ENCODE results near the gene FASTKD3.

Gene FASTKD3

DNA sequence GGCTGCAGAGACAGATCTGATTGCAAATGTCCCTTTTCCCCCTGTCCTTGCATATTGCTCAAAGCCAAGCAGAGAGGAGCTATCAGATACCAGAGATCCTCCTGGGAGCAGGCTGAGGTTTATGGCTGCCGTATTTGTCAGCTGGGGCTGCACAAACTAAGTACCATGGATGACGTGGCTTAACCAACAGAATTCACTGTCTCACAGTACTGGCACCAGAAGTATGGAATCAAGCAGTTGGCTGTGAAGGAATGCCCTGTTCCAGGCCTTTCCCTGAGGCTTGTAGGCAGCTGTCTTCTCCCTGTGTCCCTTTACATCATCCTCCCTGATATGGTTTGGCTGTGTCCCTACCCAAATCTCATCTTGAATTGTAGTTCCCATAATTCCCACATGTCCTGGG lies 20.5 kb downstream of the FASTKD3 start:
- H3K27ac ChIP-seq: no peak overlapping the region
- TF ChIP-seq, protein P1, sequence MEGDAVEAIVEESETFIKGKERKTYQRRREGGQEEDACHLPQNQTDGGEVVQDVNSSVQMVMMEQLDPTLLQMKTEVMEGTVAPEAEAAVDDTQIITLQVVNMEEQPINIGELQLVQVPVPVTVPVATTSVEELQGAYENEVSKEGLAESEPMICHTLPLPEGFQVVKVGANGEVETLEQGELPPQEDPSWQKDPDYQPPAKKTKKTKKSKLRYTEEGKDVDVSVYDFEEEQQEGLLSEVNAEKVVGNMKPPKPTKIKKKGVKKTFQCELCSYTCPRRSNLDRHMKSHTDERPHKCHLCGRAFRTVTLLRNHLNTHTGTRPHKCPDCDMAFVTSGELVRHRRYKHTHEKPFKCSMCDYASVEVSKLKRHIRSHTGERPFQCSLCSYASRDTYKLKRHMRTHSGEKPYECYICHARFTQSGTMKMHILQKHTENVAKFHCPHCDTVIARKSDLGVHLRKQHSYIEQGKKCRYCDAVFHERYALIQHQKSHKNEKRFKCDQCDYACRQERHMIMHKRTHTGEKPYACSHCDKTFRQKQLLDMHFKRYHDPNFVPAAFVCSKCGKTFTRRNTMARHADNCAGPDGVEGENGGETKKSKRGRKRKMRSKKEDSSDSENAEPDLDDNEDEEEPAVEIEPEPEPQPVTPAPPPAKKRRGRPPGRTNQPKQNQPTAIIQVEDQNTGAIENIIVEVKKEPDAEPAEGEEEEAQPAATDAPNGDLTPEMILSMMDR (conservative IDR thresholded peaks at IDR 0.05): no peak

DNA sequence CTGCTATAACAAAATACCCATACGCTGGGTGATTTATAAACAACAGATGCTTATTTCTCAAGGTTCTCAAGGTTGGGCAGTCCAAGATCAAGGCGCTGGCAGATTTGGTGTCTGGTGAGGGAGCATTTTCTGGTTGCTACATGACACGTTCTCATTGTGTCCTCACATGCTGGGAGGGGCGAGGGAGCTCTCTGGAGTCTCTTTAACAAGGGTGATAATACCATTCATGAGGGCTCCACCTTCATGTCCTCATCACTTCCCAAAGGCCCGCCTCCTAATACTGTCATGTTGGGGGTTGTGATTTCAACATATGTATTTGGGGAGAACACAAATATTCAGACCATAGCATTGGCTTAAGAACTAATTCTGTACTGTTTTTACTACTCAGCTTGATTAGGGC lies 22.5 kb downstream of the FASTKD3 start:
- TF ChIP-seq, protein P1 (conservative IDR thresholded peaks at IDR 0.05): no peak
- no peak overlapping the region for H3K27ac ChIP-seq

DNA sequence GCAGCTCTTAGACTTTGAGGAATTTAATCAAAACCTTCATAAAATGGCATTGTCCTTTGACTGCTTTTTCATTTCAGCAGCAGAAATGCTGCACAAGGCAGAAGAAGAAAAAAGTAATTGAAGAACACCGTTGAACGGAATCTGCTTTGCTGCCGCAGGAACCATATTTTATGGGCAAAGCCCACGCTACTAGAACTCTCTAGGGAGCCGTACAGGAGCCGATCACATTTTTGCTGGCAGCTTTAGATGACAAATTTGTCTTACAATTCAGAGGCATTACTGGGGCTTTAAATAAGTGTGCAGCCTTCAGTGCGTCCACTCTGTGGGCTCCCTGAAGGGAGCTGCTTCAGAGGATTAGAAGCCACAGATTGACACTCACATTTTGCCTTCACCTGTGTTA lies 23.3 kb downstream of the FASTKD3 start:
- TF ChIP-seq, protein P1 (conservative IDR thresholded peaks at IDR 0.05): no peak

DNA sequence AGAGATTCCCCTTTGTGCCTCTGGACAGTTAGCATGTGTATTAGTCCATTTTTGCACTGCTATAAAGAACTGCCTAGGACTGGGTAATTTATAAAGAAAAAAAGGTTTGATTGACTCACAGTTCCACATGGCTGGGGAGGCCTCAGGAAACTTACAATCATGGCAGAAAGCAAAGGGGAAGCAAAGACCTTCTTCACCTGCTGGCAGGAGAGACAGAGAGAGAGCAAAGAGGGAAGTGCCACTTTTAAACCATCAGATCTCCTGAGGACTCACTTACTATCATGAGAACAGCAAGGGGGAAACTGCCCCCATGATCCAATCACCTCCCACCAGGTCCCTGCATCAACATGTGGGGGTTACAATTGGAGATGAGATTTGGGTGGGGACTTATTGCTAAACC lies 23.9 kb downstream of the FASTKD3 start:
- TF ChIP-seq, protein P1 (conservative IDR thresholded peaks at IDR 0.05): no peak
- no peak overlapping the region for H3K27ac ChIP-seq

More for the DNA sequence above, 23.3 kb downstream of the FASTKD3 start:
- H3K27ac ChIP-seq: no peak overlapping the region

DNA sequence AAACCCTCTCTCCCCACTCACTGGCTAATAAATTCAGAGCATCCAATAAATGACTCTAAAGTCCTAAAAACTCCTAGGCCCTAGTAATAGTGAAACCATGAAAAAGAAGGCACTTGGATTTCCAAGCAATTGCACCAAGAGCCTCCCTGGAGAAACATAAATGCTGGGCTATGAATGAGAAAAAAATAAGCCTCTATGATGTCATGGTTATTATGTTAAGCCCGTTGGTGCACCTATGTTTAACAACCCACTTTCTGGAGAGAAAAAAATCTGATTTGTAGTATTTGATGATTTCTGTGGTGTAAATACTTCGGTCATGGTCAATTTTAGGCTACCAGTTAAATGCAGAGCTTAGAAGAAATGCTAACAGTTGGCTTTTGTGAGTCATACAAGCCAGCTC lies 26.3 kb downstream of the FASTKD3 start:
- H3K27ac ChIP-seq: no peak overlapping the region

DNA sequence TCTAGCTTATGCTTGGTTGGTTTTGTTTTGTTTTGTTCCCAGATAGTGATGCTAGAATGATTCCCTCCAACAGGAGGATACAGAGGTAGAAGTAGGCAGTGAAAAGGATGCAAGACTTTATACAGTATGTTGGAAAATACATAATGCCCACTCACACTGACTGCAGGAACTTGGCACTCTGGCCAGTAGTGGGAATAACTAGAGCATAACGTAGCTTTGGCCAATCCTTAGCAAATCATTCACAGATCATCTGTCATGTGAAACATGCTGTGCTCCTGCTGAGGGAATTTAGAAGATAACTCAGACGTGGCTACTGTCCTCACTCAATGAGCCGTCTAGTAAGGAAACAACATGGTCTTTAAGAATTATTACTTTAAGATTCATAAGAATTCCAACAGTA lies 31.4 kb downstream of the FASTKD3 start:
- no peak overlapping the region for H3K27ac ChIP-seq
- TF ChIP-seq, protein P1 (conservative IDR thresholded peaks at IDR 0.05): no peak

More for the DNA sequence above, 26.3 kb downstream of the FASTKD3 start:
- TF ChIP-seq, protein P1 (conservative IDR thresholded peaks at IDR 0.05): no peak

DNA sequence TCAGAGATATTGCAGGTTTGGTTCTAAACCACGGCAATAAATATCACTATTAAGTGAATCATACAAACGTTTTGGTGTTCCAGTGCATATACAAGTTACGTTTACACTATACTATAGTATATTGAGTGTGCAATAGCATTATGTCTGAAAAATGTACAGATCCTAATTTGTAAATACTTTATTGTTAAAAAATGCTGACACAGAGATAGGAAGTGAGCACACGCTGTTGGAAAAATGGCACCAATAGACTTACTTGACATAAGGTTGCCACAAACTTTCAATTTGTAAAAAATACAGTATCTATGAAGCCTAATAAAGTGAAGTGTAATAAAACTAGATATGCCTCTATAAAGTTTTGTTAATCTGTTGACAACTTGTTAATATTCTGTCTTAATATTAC lies 33.8 kb downstream of the FASTKD3 start:
- TF ChIP-seq, protein P1 (conservative IDR thresholded peaks at IDR 0.05): no peak
- H3K27ac ChIP-seq: no peak overlapping the region

DNA sequence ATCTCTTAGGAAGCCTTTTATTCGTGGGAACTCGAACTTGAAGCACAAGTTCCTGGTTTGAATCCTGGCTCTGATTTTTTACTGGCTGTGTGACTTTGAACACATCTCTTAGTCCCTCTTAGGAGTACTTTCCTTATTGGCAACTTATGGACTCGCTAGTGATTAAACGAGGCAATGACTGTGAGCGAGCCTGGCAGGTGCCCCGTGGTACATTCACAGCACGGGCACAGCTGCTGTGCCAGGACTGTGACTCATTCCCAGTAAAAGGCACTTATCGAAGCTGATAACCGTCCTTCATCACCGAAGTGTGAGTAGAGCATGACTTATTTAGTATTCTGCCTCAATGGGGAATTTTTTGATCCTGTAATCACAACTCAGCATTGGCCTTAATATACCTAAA lies 40.6 kb downstream of the FASTKD3 start:
- TF ChIP-seq, protein P1 (conservative IDR thresholded peaks at IDR 0.05): no peak

More for the DNA sequence above, 40.6 kb downstream of the FASTKD3 start:
- no peak overlapping the region for H3K27ac ChIP-seq

Measured in VCaP (cell line).